OCI-LY1 (cell line): Measurements from ENCODE around the gene IMMP2L.

Source experiments
- H2AFZ ChIP-seq: fragments of 200-600 bp; sonication (generic), shearing (Covaris generic); 2 replicates; pipeline ENCODE4 v1.6.0; 2014; ENCODE audit warnings: antibody characterized with exemption, mild to moderate bottlenecking, low read length
- H3F3A ChIP-seq: fragments of 200-600 bp; sonication (generic), shearing (Covaris generic); 2 replicates; pipeline ENCODE4 v1.6.0; 2014; ENCODE audit warnings: mild to moderate bottlenecking, antibody characterized with exemption, low read length, moderate library complexity; ENCODE audit not compliant: insufficient read depth
- H3K27ac ChIP-seq: fragments of 200-600 bp; sonication (generic); 2 replicates; pipeline ENCODE4 v1.5.1; 2014; ENCODE audit warnings: low read length, mixed run types, mild to moderate bottlenecking, low read depth; ENCODE audit not compliant: poor library complexity, severe bottlenecking
- H3K27me3 ChIP-seq: fragments of 200-600 bp; sonication (generic); 2 replicates; pipeline ENCODE4 v1.6.0; 2014; ENCODE audit warnings: antibody characterized with exemption, mild to moderate bottlenecking, low read length, moderate library complexity; ENCODE audit not compliant: insufficient read depth
- H3K36me3 ChIP-seq: fragments of 200-600 bp; sonication (generic); 2 replicates; pipeline ENCODE4 v1.6.1; 2014; ENCODE audit warnings: mild to moderate bottlenecking, antibody characterized with exemption, low read length, moderate library complexity, mixed read lengths; ENCODE audit not compliant: insufficient read depth
- H3K4me1 ChIP-seq: fragments of 200-600 bp; sonication (generic); 2 replicates; pipeline ENCODE4 v1.5.1; 2014; ENCODE audit warnings: mild to moderate bottlenecking, low read length, moderate library complexity; ENCODE audit not compliant: insufficient read depth, severe bottlenecking
- H3K4me2 ChIP-seq: fragments of 200-600 bp; sonication (generic), shearing (Covaris generic); 2 replicates; pipeline ENCODE4 v1.6.1; 2014; ENCODE audit warnings: low read length
- H3K4me3 ChIP-seq: fragments of 200-600 bp; sonication (generic); 2 replicates; pipeline ENCODE4 v1.5.1; 2014; ENCODE audit warnings: low read length, low read depth, mild to moderate bottlenecking, mixed read lengths; ENCODE audit not compliant: poor library complexity, severe bottlenecking
- H3K79me2 ChIP-seq: fragments of 200-600 bp; shearing (Covaris generic); 2 replicates; pipeline ENCODE4 v1.6.1; 2016; ENCODE audit warnings: mixed run types, low read length, mixed read lengths; ENCODE audit not compliant: insufficient read depth
- H3K9ac ChIP-seq: fragments of 200-600 bp; sonication (generic), shearing (Covaris generic); 2 replicates; pipeline ENCODE4 v1.6.1; 2014; ENCODE audit warnings: mild to moderate bottlenecking, low read length, mixed read lengths
- H3K9me2 ChIP-seq: fragments of 200-600 bp; sonication (generic), shearing (Covaris generic); 2 replicates; pipeline ENCODE4 v1.6.1; 2014; ENCODE audit warnings: low read depth, mild to moderate bottlenecking, low read length, mixed read lengths
- H3K9me3 ChIP-seq: fragments of 200-600 bp; shearing (Covaris generic); 2 replicates; pipeline ENCODE4 v1.6.1; 2014; ENCODE audit warnings: low read length, mixed read lengths
- H4K20me1 ChIP-seq: fragments of 200-600 bp; sonication (generic), shearing (Covaris generic); 2 replicates; pipeline ENCODE4 v1.6.0; 2016; ENCODE audit warnings: mild to moderate bottlenecking, low read length; ENCODE audit not compliant: insufficient read depth
- CTCF ChIP-seq: fragments of 200-600 bp; sonication (generic), shearing (Covaris generic); IDR thresholded peaks from 2 replicates; pipeline ENCODE4 v1.5.1; 2017; ENCODE audit warnings: mild to moderate bottlenecking, antibody characterized with exemption, low read length, moderate library complexity, mixed read lengths
- EZH2 ChIP-seq: fragments of 200-600 bp; sonication (generic), shearing (Covaris generic); IDR thresholded peaks from 2 replicates; pipeline ENCODE4 v1.8.0; 2017; ENCODE audit warnings: borderline replicate concordance, mixed run types, mild to moderate bottlenecking, antibody characterized with exemption, low read length, moderate library complexity, mixed read lengths

Gene IMMP2L

GRCh38 chr7:111226800-111227199, 335.5 kb downstream of the IMMP2L start:
- H3K4me3 ChIP-seq = no peak overlapping the region
- no peak overlapping the region for H3K9ac ChIP-seq
- no peaks in the 10 kb centered on the region for H4K20me1 ChIP-seq
- H3K27ac ChIP-seq = no peak overlapping the region
- H3K27me3 ChIP-seq = no peaks in the 10 kb centered on the region
- H3K4me1 ChIP-seq = no peaks in the 10 kb centered on the region
- H3K79me2 ChIP-seq = no peaks in the 10 kb centered on the region
- H3F3A ChIP-seq = no peaks in the 10 kb centered on the region
- no peak overlapping the region for H2AFZ ChIP-seq
- H3K9me3 ChIP-seq = no peaks in the 10 kb centered on the region
- no peaks in the 10 kb centered on the region for H3K9me2 ChIP-seq
- H3K36me3 ChIP-seq = no peaks in the 10 kb centered on the region
- TF ChIP-seq CTCF = no peak
- no peak for TF ChIP-seq EZH2
- no peak overlapping the region for H3K4me2 ChIP-seq

- no peaks in the 10 kb centered on the region for H3K4me1 ChIP-seq
- no peak for TF ChIP-seq CTCF
- TF ChIP-seq EZH2 = no peak
- no peak overlapping the region for H3K4me2 ChIP-seq
- no peaks in the 10 kb centered on the region for H3F3A ChIP-seq
- no peaks in the 10 kb centered on the region for H3K27me3 ChIP-seq
- no peak overlapping the region for H2AFZ ChIP-seq
- no peaks in the 10 kb centered on the region for H4K20me1 ChIP-seq
- H3K9ac ChIP-seq = no peak overlapping the region
- no peaks in the 10 kb centered on the region for H3K79me2 ChIP-seq
- no peaks in the 10 kb centered on the region for H3K36me3 ChIP-seq
- H3K27ac ChIP-seq = no peak overlapping the region
- no peaks in the 10 kb centered on the region for H3K9me2 ChIP-seq
- H3K9me3 ChIP-seq = no peaks in the 10 kb centered on the region
- H3K4me3 ChIP-seq = no peak overlapping the region
Measured at GRCh38 chr7:111224354-111225231, 337.7 kb downstream of the IMMP2L start.

GRCh38 chr7:111223802-111224253, 338.5 kb downstream of the IMMP2L start:
- Histone ChIP-seq H3K27me3 (no peaks in the 10 kb centered on the region), H3K9me3 (no peaks in the 10 kb centered on the region), H4K20me1 (no peaks in the 10 kb centered on the region), H3K4me1 (no peaks in the 10 kb centered on the region), H3K4me3 (no peak overlapping the region), H2AFZ (no peak overlapping the region), H3F3A (no peaks in the 10 kb centered on the region), H3K36me3 (no peaks in the 10 kb centered on the region), H3K4me2 (no peak overlapping the region), H3K79me2 (no peaks in the 10 kb centered on the region), H3K27ac (no peak overlapping the region), H3K9ac (no peak overlapping the region), H3K9me2 (no peaks in the 10 kb centered on the region)
- TF ChIP-seq EZH2 (no peak), CTCF (no peak)
